ENCODE data around the gene SBF2. TPM values are rescaled to one million over a fixed set of nuclear protein-coding genes. Genes with fewer than 3 reads are reported as not detected.

Gene SBF2
- total RNA-seq, 1 donor from 2014 or later = 34.5 TPM

- Histone ChIP-seq H3K4me3 (no peak overlapping the region), H3K36me3 (peaks cover 14 to 23% of the 10 kb centered on the region in 2 donors), H3K27me3 (no peaks in the 10 kb centered on the region), H3K4me1 (no peaks in the 10 kb centered on the region), H3K9me3 (no peaks in the 10 kb centered on the region), H3K27ac (no peak overlapping the region)
- TF ChIP-seq CTCF (IDR thresholded peaks at IDR 0.05) = no peak
- intact Hi-C loops (cut with DNase I) = loop anchor here (10.0 kb wide), 2 partner anchors 115 to 445 kb away; partner anchors contain the start of gene ADM
- no peak for DNase-seq (ENCODE audit: low spot score in 2 of 2)
Observed at GRCh38 chr11:9859554-9860305, 434.3 kb downstream of the SBF2 start.

GRCh38 chr11:9858822-9859221 is 435.2 kb downstream of the SBF2 start:
- DNase-seq (ENCODE audit: low spot score in 2 of 2) = no peak
- H3K4me3 ChIP-seq = no peak overlapping the region
- H3K27ac ChIP-seq = no peak overlapping the region
- no peak for TF ChIP-seq CTCF (IDR thresholded peaks at IDR 0.05)
- H3K27me3 ChIP-seq = no peaks in the 10 kb centered on the region
- intact Hi-C loops (cut with DNase I) = no loop called here
- no peaks in the 10 kb centered on the region for H3K9me3 ChIP-seq
- no peaks in the 10 kb centered on the region for H3K4me1 ChIP-seq
- peaks cover 14 to 30% of the 10 kb centered on the region in 2 donors for H3K36me3 ChIP-seq

GRCh38 chr11:9858218-9858617 is 435.8 kb downstream of the SBF2 start:
- intact Hi-C loops (cut with DNase I) = no loop called here
- DNase-seq (ENCODE audit: low spot score in 2 of 2) = no peak
- H3K9me3 ChIP-seq = no peaks in the 10 kb centered on the region
- no peaks in the 10 kb centered on the region for H3K27me3 ChIP-seq
- no peak overlapping the region for H3K4me3 ChIP-seq
- TF ChIP-seq CTCF (IDR thresholded peaks at IDR 0.05) = no peak
- peaks cover 14 to 30% of the 10 kb centered on the region in 2 donors for H3K36me3 ChIP-seq
- no peaks in the 10 kb centered on the region for H3K4me1 ChIP-seq
- no peak overlapping the region for H3K27ac ChIP-seq

- H3K4me1 ChIP-seq = no peaks in the 10 kb centered on the region
- no peak for DNase-seq (ENCODE audit: low spot score in 2 of 2)
- no peak overlapping the region for H3K4me3 ChIP-seq
- H3K9me3 ChIP-seq = no peaks in the 10 kb centered on the region
- H3K27ac ChIP-seq = no peak overlapping the region
- TF ChIP-seq CTCF (IDR thresholded peaks at IDR 0.05) = no peak
- H3K36me3 ChIP-seq = peaks cover 14 to 30% of the 10 kb centered on the region in 2 donors
- no peaks in the 10 kb centered on the region for H3K27me3 ChIP-seq
- intact Hi-C loops (cut with DNase I) = no loop called here
Observed at GRCh38 chr11:9855579-9856287, 438.3 kb downstream of the SBF2 start.

GRCh38 chr11:9853929-9854552 is 440.0 kb downstream of the SBF2 start:
- Histone ChIP-seq H3K36me3 (peaks cover 14 to 34% of the 10 kb centered on the region in 2 donors), H3K4me3 (no peak overlapping the region), H3K27me3 (no peaks in the 10 kb centered on the region), H3K4me1 (no peaks in the 10 kb centered on the region), H3K27ac (no peak overlapping the region), H3K9me3 (no peaks in the 10 kb centered on the region)
- DNase-seq (ENCODE audit: low spot score in 2 of 2) = no peak
- intact Hi-C loops (cut with DNase I) = no loop called here
- TF ChIP-seq CTCF (IDR thresholded peaks at IDR 0.05) = no peak
